Heart left ventricle (tissue), 16 donors: ENCODE measurements around the gene TRIM71. TPM values are rescaled to one million over a fixed set of nuclear protein-coding genes. Genes with fewer than 3 reads are reported as not detected.

Experiments
- ATAC-seq, 4 donors: fragments of 200-7000 bp; cut with Tn5 transposase; one replicate each; pipeline ENCODE4 v1.9.1; 2020 to 2022; ENCODE audit warnings: moderate library complexity in 4 of 4, mild to moderate bottlenecking in 3 of 4, moderate number of reproducible peaks in 1 of 4
- DNase-seq, 5 donors: peaks; one replicate each; pipeline ENCODE4 v3.0.0-alpha.2; 2020
- H3K27ac ChIP-seq, 12 donors: fragments of 200-600 bp; sonication (generic) in 4 of 12; one replicate each; pipeline versions ENCODE4 v1.5.0 to v1.8.0; 2016 to 2022; ENCODE audit warnings: mild to moderate bottlenecking in 2 of 12
- H3K27me3 ChIP-seq, 9 donors: fragments of 200-600 bp; sonication (generic) in 2 of 9; one replicate each; pipeline versions ENCODE4 v1.5.1 to v1.8.0; 2016 to 2022; ENCODE audit warnings: mild to moderate bottlenecking in 3 of 9
- H3K36me3 ChIP-seq, 9 donors: fragments of 200-600 bp; sonication (generic) in 2 of 9; one replicate each; pipeline versions ENCODE4 v1.5.0 to v1.8.0; 2018 to 2022; ENCODE audit warnings: mild to moderate bottlenecking in 2 of 9
- H3K4me1 ChIP-seq, 12 donors: fragments of 200-600 bp; sonication (generic) in 4 of 12; one replicate each; pipeline versions ENCODE4 v1.5.0 to v1.8.0; 2016 to 2022; ENCODE audit warnings: mild to moderate bottlenecking in 3 of 12
- H3K4me3 ChIP-seq, 12 donors: fragments of 200-600 bp; sonication (generic) in 4 of 12; one replicate each; pipeline versions ENCODE4 v1.5.0 to v1.8.0; 2017 to 2022; ENCODE audit warnings: mild to moderate bottlenecking in 9 of 12, moderate library complexity in 4 of 12
- H3K9me3 ChIP-seq, 12 donors: fragments of 200-600 bp; sonication (generic) in 4 of 12; one replicate each; pipeline versions ENCODE4 v1.5.0 to v1.8.0; 2016 to 2022; ENCODE audit warnings: mild to moderate bottlenecking in 1 of 12
- POLR2A ChIP-seq, 2 donors: fragments of 450-650 bp; IDR thresholded peaks; one replicate each; pipeline ENCODE4 v1.6.1; 2017; ENCODE audit warnings: antibody characterized with exemption in 2 of 2, mild to moderate bottlenecking in 2 of 2, moderate library complexity in 2 of 2
- WGBS, 4 donors: extraction: QIAGEN DNeasy Blood & Tissue Kit in 2 of 4; methylation state at CpG; one replicate each; pipeline versions ENCODE4 v1.1.5 to v1.1.7; 2013 to 2018; 5-methylcytosine and 5-hydroxymethylcytosine counted together
- intact Hi-C, 10 donors: fragments of 100-400 bp; cut with DNase I; formaldehyde crosslinking; loops; one replicate each; pipeline versions ENCODE4 v1.11.1 to v1.14.2; 2022
- polyA plus RNA-seq, 2 donors: library from polyadenylated mRNA; stranded (reverse); fragments of 200-250 nt; gene quantifications; one replicate each; pipeline ENCODE4 v1.2.3, GENCODE V29; 2013
- total RNA-seq, 9 donors: library from RNA; depleted of rRNA in 2 of 9; stranded (reverse); fragments of >200 nt in 2 of 9; fragmentation: NEBNext Ultra II Directional in 3 of 9; extraction: Animal tissue kit (Norgen Biotek cat#: 25700) in 3 of 9; gene quantifications; one replicate each; pipeline versions ENCODE4 v1.1.0 to v1.2.4, GENCODE V29; 2016 to 2023
- TF ChIP-seq, protein P1 (sequence below), 12 donors: fragments of 200-600 bp; sonication (generic) in 4 of 12; IDR thresholded peaks; one replicate each; pipeline versions ENCODE4 v1.5.0 to v1.8.0; 2018 to 2022; ENCODE audit warnings: antibody characterized with exemption in 12 of 12, mild to moderate bottlenecking in 5 of 12
- donor health status: ischemic (EF 13 %, LVEDD 7.1; RV severe dilation, severe dysfunction).
- donor health status: healthy with polysubstance abuse.
- donor health status: DM: no; HTN: yes; CAD: no.
- donor health status: DM: no; HTN: no; CAD: no.
- donor health status: ischemic (EF 25% LVEDD 6.9; RV normal size, moderate dysfunction).
- donor health status: ischemic (EF 25% LVEDD 5.7; RV mildly dilated, moderate dysfunction).
- donor health status: healthy.
- donor health status: DM: yes; HTN: yes; CAD: no.
- donor health status: ischemic (EF 35%, LVEDD 5.7; RV mildly dilated, moderate dysfunction).
- donor health status: nonischemic (EF 11% LVEDD 7.7; RV severe dilation, severe dysfunction).
- donor health status: DM: yes; HTN: yes; CAD: no.
- donor health status: PGD.
- donor health status: ischemic (EF 29% LVEDD 5.4; RV normal size, mild dysfunction).
- donor health status: nonischemic (EF 23%, LVEDD 6.1; RV moderate dilation, normal function).

TRIM71 gene
- total and polyA plus RNA-seq, 11 donors, result 0.05 TPM; not detected in 9

DNA sequence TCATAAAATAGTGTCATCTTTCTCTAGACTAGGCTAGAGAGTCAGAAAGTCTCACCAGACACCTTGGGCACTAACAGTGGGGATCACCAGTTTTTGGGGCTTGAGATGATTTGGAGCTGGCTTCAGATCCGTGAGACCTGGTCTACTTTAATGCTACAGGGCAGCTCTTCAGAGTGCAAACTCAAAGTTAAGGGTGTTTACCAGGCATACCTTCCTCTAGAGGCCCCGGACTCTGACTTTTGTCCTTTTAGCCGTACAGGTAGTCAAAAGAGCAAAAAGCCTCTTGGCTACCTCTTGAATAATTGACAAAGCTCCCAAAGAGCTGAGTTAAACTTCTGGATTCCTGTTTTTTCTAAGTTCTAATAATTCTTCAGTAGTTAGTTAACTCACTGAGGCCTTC is 92.2 kb downstream of the TRIM71 start:
- intact Hi-C loops, result no loop called here
- DNase-seq, result no peak
- 79 to 91% (median 88%) methylated on average over 3 of the region's 3 CpGs for WGBS, 4 donors
- H3K36me3 ChIP-seq, result no peaks in the 10 kb centered on the region
- no peak for ATAC-seq
- no peak overlapping the region for H3K4me3 ChIP-seq
- no peaks in the 10 kb centered on the region for H3K9me3 ChIP-seq
- no peak for TF ChIP-seq POLR2A (IDR thresholded peaks at IDR 0.05)
- TF ChIP-seq, protein P1, sequence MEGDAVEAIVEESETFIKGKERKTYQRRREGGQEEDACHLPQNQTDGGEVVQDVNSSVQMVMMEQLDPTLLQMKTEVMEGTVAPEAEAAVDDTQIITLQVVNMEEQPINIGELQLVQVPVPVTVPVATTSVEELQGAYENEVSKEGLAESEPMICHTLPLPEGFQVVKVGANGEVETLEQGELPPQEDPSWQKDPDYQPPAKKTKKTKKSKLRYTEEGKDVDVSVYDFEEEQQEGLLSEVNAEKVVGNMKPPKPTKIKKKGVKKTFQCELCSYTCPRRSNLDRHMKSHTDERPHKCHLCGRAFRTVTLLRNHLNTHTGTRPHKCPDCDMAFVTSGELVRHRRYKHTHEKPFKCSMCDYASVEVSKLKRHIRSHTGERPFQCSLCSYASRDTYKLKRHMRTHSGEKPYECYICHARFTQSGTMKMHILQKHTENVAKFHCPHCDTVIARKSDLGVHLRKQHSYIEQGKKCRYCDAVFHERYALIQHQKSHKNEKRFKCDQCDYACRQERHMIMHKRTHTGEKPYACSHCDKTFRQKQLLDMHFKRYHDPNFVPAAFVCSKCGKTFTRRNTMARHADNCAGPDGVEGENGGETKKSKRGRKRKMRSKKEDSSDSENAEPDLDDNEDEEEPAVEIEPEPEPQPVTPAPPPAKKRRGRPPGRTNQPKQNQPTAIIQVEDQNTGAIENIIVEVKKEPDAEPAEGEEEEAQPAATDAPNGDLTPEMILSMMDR (IDR thresholded peaks at IDR 0.05), result no peak
- H3K4me1 ChIP-seq, result peaks cover 0 to 3% (median 0%) of the 10 kb centered on the region in 12 donors
- H3K27me3 ChIP-seq, result no peaks in the 10 kb centered on the region
- H3K27ac ChIP-seq, result no peak overlapping the region

GRCh38 chr3:32910954-32911353 is 93.2 kb downstream of the TRIM71 start:
- TF ChIP-seq, protein P1 (IDR thresholded peaks at IDR 0.05), result no peak
- TF ChIP-seq POLR2A (IDR thresholded peaks at IDR 0.05), result no peak

DNA sequence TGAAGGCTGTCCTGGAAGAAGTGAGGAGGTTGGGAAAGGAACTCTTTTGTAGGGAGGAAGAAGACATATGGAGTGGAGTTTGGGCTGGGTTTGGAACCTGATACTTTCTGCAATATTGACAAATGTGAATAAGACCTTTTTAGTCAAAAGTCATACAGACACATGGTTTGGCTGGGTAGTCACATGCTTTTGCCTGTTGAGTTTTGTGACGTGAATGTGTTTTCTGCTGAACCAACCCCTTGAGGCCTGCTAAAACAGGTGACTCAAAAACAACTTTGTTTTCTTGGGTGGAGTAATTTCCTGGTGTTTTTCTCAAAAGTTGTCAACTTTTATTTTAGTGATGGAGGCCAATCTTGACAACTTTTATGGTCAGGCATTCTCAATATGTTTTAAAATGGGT is 94.2 kb downstream of the TRIM71 start:
- H3K4me3 ChIP-seq, result no peak overlapping the region
- H3K27ac ChIP-seq, result no peak overlapping the region
- ATAC-seq (no peak), DNase-seq (no peak)
- no peaks in the 10 kb centered on the region for H3K36me3 ChIP-seq
- TF ChIP-seq, protein P1 (IDR thresholded peaks at IDR 0.05), result no peak
- no peak for TF ChIP-seq POLR2A (IDR thresholded peaks at IDR 0.05)
- no peaks in the 10 kb centered on the region for H3K27me3 ChIP-seq
- H3K9me3 ChIP-seq, result peaks cover 0 to 8% (median 0%) of the 10 kb centered on the region in 12 donors
- 79 to 96% (median 90%) methylated on average over 1 of the region's 1 CpG for WGBS, 4 donors
- intact Hi-C loops, result no loop called here
- H3K4me1 ChIP-seq, result peaks cover 0 to 3% (median 0%) of the 10 kb centered on the region in 12 donors

More at GRCh38 chr3:32910954-32911353, 93.2 kb downstream of the TRIM71 start:
- H3K27ac ChIP-seq, result no peak overlapping the region
- H3K4me3 ChIP-seq, result no peak overlapping the region
- no peaks in the 10 kb centered on the region for H3K27me3 ChIP-seq
- intact Hi-C loops, result no loop called here
- peaks cover 0 to 3% (median 0%) of the 10 kb centered on the region in 12 donors for H3K4me1 ChIP-seq
- no peaks in the 10 kb centered on the region for H3K9me3 ChIP-seq
- 92 to 98% (median 95%) methylated on average over 2 of the region's 2 CpGs for WGBS, 4 donors
- DNase-seq (no peak), ATAC-seq (no peak)
- H3K36me3 ChIP-seq, result no peaks in the 10 kb centered on the region

DNA sequence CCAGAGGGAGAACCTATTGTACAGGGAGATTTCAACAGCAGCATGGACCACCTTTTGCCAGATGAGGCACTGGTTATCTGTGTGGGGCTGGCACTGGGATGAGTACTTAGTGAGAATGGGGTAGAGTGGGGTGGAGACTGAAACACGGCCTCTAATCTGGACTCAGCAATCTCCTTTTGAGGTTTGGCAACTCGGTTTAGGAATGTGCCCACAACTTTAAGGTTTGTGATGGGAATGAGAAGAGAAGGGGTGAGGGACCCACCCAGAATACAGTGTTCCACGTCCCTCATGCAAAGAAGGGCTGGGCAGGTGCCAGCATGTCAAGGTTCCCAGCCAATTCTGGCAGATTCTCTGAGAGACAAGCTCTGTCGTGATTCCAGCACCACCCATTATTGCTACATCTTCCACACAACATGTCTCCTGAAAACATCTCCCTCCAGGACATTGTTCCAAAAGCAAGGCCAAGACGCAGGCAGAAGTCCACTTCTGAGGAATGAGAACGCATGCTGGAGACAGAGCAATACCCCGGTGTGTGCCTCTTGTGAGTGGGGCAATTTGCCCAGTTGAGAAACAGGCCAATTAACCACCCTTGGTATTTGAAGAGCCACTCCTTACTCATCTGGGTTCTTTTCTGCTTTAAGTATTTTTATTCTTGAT is 96.1 kb downstream of the TRIM71 start:
- DNase-seq (no peak), ATAC-seq (peak in 2 of 4 donors; percentile 22 to 88)
- Histone ChIP-seq H3K4me1 (peaks cover 0 to 3% (median 0%) of the 10 kb centered on the region in 12 donors), H3K27ac (no peak overlapping the region), H3K36me3 (no peaks in the 10 kb centered on the region), H3K4me3 (no peak overlapping the region), H3K27me3 (no peaks in the 10 kb centered on the region), H3K9me3 (peaks cover 0 to 12% (median 0%) of the 10 kb centered on the region in 12 donors)
- intact Hi-C loops, result no loop called here
- no peak for TF ChIP-seq POLR2A (IDR thresholded peaks at IDR 0.05)
- TF ChIP-seq, protein P1 (IDR thresholded peaks at IDR 0.05), result no peak
- WGBS, 4 donors, result 42 to 58% (median 49%) methylated on average over 7 of the region's 7 CpGs
